Stimulated activated CD4-positive, alpha-beta T cell treated with anti-CD3 and anti-CD28 coated beads, Interleukin-4, amount 100 ng/mL, for 48 hours (primary cell): ENCODE results near the gene TCP1.
A peak's percentile ranks its signal among the peaks of the same experiment; 100 is the strongest.
"Not testable (repeated sequence)": the region's sequence is repeated elsewhere in the genome, so short reads cannot be mapped to it uniquely, and the experiment has no call there.

Experiments used
- DNase-seq, 2 donors: peaks; one replicate each; pipeline ENCODE4 v3.0.0-alpha.2; 2020; ENCODE audit warnings: low read depth in 2 of 2

TCP1 gene

DNA sequence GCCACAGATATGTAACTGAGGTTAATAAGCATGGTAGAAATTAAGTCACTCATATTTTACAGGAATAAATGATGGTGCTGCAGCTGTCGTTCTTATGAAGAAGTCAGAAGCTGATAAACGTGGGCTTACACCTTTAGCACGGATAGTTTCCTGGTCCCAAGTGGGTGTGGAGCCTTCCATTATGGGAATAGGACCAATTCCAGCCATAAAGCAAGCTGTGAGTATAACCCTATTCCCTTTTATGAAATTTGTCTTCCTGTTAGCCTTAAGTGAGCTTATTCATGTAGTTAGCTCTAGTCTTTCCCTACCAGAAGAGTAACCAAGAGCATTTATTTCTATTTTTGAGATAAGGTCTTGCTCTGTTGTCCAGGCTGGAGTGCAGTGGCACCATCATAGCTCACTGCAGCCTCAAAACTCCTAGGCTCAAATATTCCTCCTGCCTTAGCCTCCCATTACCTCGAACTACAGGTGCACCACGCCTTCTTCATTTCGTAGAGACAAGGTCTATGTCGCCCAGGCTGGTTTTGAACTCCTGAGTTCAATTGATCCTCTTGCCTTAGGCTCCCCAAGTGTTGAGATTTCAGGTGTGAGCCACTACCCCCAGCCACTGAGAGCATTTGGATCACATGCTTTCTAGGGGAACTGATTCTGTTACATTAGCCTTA is 12.0 kb downstream of the TCP1 start:
- no peak for DNase-seq

GRCh38 chr6:159772196-159772595 is 17.2 kb downstream of the TCP1 start:
- DNase-seq: no peak

DNA sequence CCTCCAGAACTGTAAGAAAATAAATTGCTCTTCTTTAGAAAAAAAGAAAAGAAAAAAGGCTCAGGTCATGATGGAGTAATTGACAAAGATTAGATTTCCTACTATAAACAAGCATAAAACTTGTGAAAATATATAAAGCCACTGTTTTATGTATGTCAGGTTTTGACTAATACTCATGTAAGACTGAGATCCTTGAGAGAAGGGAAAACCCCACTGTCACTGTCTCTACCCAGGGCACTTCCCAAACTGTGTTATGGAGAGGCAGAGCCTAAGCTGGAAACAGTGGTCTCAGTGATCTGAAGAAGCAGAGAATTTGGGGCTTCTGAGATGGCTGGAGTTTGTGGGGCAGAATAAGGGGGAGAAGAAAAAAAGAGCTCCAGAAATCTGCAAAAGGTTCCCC is 19.9 kb downstream of the TCP1 start:
- DNase-seq: no peak

- no peak for DNase-seq
Observed at GRCh38 chr6:159766906-159767305, 22.5 kb downstream of the TCP1 start.

GRCh38 chr6:159762681-159763293 is 26.6 kb downstream of the TCP1 start:
- DNase-seq: no peak

GRCh38 chr6:159761873-159762680 is 27.3 kb downstream of the TCP1 start, which contains the start of gene ACAT2:
ACAT2 (plus strand) TSS chr6:159762045; CDS start chr6:159762088, 43 bp downstream.
- peak; percentile 85 to 90 for DNase-seq

- peak in 1 of 2 donors; percentile 9 for DNase-seq
Observed at GRCh38 chr6:159761129-159761872, 28.1 kb downstream of the TCP1 start.

GRCh38 chr6:159760602-159761057 is 28.8 kb downstream of the TCP1 start:
- no peak for DNase-seq

DNA sequence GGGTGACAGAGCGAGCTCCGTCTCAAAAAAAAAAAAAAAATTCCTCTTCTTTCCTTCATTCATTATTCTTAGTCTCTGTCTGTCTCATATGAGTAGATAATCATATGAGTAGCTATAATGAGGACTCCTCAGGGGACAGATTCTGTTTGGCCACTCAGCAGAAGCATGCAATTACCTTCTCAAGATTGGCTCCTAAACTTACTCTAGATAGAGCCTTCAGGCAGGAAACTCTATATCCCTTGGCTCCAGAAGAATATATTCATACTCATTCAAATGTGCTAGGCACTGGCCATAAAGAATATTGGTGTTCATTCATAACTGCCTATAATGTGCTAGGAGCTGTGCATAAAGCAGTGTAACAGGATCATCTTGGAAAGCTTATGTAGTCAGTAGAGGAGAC is 29.8 kb downstream of the TCP1 start:
- no peak for DNase-seq

DNA sequence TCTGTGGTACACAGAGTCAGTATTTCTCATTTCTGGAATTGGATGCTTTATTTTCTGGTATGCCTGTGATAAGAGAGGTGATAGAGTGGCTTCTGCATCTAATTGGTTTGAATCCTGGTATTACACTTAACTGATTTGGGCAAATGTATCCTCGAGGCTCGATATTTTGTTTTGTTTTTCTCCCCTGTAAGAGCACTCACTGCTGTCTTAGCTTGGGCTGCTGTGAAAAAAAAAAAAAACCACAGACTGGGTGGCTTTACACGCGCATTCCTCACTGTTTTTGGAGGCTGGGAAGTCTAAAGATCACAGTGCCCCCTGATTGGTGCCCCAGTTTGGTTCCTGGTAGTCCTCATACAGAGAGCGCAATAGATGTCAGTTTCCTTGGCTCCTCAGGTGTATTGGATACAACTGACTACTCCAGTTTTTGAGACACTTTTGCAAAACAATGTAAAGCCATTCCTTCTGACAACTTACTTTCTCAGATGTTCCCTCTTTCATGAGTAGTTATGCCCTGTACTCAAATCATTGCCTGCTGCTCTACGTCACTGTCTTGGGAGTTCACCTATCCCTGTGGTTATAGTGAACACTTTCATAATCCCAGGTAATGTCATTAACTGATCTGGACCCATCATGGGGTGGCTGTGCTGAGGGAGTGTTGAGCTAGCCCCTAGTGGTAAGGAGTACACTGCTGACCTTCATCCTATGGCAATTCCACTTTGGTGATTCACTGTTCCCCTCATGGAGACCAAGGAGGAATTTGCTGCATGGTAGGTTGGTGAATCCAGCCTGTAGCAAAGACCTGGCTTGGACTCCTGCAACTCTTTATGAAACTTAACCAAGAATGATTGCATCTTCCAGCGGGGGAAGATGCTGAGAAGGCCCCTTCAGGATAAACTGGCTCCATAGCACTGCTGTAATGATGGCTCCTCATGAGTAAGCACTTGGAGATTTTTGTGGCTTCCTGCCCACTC is 31.1 kb downstream of the TCP1 start:
- no peak for DNase-seq

- DNase-seq: no peak
Observed at GRCh38 chr6:159756508-159756907, 32.9 kb downstream of the TCP1 start.

- DNase-seq: no peak
Observed at GRCh38 chr6:159754959-159755914, 34.2 kb downstream of the TCP1 start.

- DNase-seq: no peak
Observed at GRCh38 chr6:159754401-159754800, 35.0 kb downstream of the TCP1 start.

DNA sequence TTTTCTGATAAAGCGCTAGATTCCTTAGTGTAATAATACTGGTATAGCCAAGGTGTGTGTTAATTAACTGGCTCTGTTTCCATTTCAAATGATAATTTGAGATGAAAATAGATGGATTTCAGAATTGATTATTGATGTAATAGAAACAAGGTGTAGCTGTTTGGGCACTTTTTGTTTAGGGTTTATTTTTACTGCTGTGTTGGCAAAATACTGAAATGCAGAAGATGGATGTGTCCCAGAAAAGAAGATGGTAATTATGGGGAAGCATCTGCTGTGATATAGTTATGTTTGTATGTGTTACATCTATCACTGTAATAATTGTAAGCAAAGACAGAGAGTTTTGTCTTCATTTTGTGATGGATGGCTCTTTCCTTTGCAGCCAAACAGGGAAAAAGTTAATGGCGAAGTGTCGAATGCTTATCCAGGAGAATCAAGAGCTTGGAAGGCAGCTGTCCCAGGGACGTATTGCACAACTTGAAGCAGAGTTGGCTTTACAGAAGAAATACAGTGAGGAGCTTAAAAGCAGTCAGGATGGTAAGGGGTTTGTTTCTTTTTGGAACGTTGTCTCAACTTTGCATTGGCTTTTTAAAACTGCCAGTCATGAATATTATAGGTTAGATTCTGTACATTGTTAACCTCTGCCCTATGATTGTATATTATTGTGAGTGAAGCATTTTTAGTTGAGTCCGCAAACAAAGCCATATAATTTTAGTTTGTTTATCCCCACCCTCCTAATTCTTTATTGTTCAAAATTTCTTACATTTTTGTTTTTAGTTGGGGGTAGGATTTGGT is 36.1 kb downstream of the TCP1 start:
- no peak for DNase-seq

DNA sequence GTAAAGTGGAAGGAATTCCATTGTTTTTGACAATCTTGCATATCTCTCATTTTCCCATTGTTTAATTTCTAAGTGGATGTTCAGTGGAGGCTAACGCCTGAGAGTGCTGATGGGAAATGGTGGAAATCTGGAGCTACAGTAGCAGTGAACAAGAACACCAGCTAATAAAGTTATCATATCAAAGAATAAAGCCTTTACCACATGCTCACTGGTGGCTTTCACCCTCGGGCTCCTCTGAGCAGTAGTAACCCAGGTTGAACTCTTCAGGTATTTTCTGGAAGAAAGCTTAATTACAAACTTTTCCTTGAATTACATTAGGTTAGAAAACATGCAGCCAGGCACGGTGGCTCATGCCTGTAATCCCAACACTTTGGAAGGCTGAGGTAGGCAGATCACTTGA is 38.0 kb downstream of the TCP1 start:
- DNase-seq: no peak

- not testable (repeated sequence) for DNase-seq
Observed at GRCh38 chr6:159748127-159748526, 41.3 kb downstream of the TCP1 start.

DNA sequence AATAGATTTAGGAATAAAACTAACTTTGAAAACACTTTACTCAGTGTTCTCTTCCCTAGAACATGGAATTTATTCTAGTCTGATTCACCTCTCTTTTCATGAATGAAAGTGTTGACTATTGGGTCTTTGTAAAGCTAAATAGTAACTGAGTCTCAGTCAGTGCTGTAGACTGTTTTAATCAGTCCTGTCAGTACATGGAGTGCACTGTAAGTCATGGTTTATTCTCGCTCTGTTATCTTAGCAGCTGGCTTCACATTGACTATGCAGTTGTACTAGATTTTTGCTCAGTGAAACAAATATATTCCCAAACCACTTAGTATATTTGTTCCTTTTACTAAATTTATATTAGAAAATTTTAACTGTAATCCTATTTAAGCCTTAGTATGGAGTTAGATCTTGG is 42.6 kb downstream of the TCP1 start:
- no peak for DNase-seq

DNA sequence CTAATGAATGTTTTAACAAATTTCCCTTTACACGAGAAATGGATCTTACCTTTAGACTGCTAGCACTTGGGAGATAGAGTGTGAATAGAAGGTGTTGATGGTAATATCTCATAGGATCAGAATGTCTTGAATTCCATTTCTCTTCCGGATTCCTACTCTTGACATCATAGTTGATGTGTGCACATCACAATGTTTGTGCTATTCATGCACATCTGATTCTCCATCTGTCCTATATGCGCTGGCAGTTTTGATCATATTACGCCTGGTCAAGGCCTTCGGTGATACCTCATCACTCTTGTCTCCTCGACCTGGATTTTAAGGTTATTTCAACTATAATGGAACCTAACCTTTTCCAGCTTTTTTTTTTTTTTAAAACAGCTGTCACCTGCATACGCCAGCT is 44.3 kb downstream of the TCP1 start:
- no peak for DNase-seq

- DNase-seq: no peak
Observed at GRCh38 chr6:159742165-159742564, 47.2 kb downstream of the TCP1 start.
